Measurements from ENCODE around the gene DOK7. TPM values are rescaled to one million over a fixed set of nuclear protein-coding genes. Genes with fewer than 3 reads are reported as not detected.

Gene DOK7
- total and polyA plus RNA-seq, 4 donors, result 0.13 to 0.84 (median 0.46) TPM

GRCh38 chr4:3524920-3525319, 61.8 kb downstream of the DOK7 start:
- Histone ChIP-seq H3K9ac (ENCODE audit: low read depth in 1 of 2, low read length in 2 of 2) (no peak overlapping the region), H3K4me3 (ENCODE audit: low read depth in 1 of 3, low read length in 3 of 3) (no peak overlapping the region), H3K4me1 (ENCODE audit: control insufficient read depth in 4 of 4, insufficient read depth in 4 of 4, low read length in 3 of 4) (peaks cover 0 to 4% (median 0%) of the 10 kb centered on the region in 4 donors), H3K9me3 (ENCODE audit: control insufficient read depth in 4 of 4, low read length in 3 of 4) (no peaks in the 10 kb centered on the region), H3K27ac (ENCODE audit: low read depth in 1 of 2, low read length in 2 of 2) (no peak overlapping the region), H3K36me3 (ENCODE audit: control insufficient read depth in 4 of 4, insufficient read depth in 3 of 4, low read depth in 1 of 4, low read length in 3 of 4) (peaks cover 10 to 52% (median 15%) of the 10 kb centered on the region in 4 donors), H3K27me3 (ENCODE audit: control insufficient read depth in 4 of 4, insufficient read depth in 4 of 4, low read length in 3 of 4) (no peaks in the 10 kb centered on the region)
- 86% methylated on average over 19 of the region's 19 CpGs for WGBS
- DNase-seq (ENCODE audit: low spot score), result peak; percentile 29
- TF ChIP-seq HNF4G (IDR thresholded peaks at IDR 0.05) (no peak), ZBTB33 (IDR thresholded peaks at IDR 0.05) (no peak), NR2F2 (IDR thresholded peaks at IDR 0.05) (no peak), GABPA (IDR thresholded peaks at IDR 0.05 in 1 of 2, conservative IDR thresholded peaks at IDR 0.05 in 1 of 2) (no peak), FOXA2 (IDR thresholded peaks at IDR 0.05) (no peak), SP1 (IDR thresholded peaks at IDR 0.05) (no peak)

- H3K4me1 ChIP-seq (ENCODE audit: control insufficient read depth in 4 of 4, insufficient read depth in 4 of 4, low read length in 3 of 4), result peaks cover under 1 to 13% (median 4%) of the 10 kb centered on the region in 4 donors
- H3K27me3 ChIP-seq (ENCODE audit: control insufficient read depth in 4 of 4, insufficient read depth in 4 of 4, low read length in 3 of 4), result no peaks in the 10 kb centered on the region
- no peak overlapping the region for H3K27ac ChIP-seq (ENCODE audit: low read depth in 1 of 2, low read length in 2 of 2)
- DNase-seq (ENCODE audit: low spot score), result no peak
- H3K9me3 ChIP-seq (ENCODE audit: control insufficient read depth in 4 of 4, low read length in 3 of 4), result no peaks in the 10 kb centered on the region
- H3K36me3 ChIP-seq (ENCODE audit: control insufficient read depth in 4 of 4, insufficient read depth in 3 of 4, low read depth in 1 of 4, low read length in 3 of 4), result peaks cover 6 to 43% (median 11%) of the 10 kb centered on the region in 4 donors
- no peak overlapping the region for H3K4me3 ChIP-seq (ENCODE audit: low read depth in 1 of 3, low read length in 3 of 3)
- TF ChIP-seq TAF1 (conservative IDR thresholded peaks at IDR 0.05) (no peak), JUND (IDR thresholded peaks at IDR 0.05) (no peak), CTCF (IDR thresholded peaks at IDR 0.05; ENCODE audit: low read depth, low read length, missing input control) (no peak), FOXA1 (IDR thresholded peaks at IDR 0.05) (no peak), ZBTB33 (IDR thresholded peaks at IDR 0.05) (no peak), SP1 (IDR thresholded peaks at IDR 0.05) (no peak), NR2F2 (IDR thresholded peaks at IDR 0.05) (no peak), RXRA (IDR thresholded peaks at IDR 0.05) (no peak), GABPA (IDR thresholded peaks at IDR 0.05 in 1 of 2, conservative IDR thresholded peaks at IDR 0.05 in 1 of 2) (no peak), REST (IDR thresholded peaks at IDR 0.05) (no peak), FOXA2 (IDR thresholded peaks at IDR 0.05) (no peak), YY1 (IDR thresholded peaks at IDR 0.05) (no peak), HNF4G (IDR thresholded peaks at IDR 0.05) (no peak), RAD21 (IDR thresholded peaks at IDR 0.05) (no peak), EGR1 (IDR thresholded peaks at IDR 0.05; ENCODE audit: low read depth in 2 of 2) (no peak), HNF4A (conservative IDR thresholded peaks at IDR 0.05) (no peak)
- H3K9ac ChIP-seq (ENCODE audit: low read depth in 1 of 2, low read length in 2 of 2), result no peak overlapping the region
- WGBS, result 89% methylated on average over 33 of the region's 33 CpGs
These were observed 62.7 kb downstream of the DOK7 start for GRCh38 chr4:3525532-3526430.
